ENCODE results near the gene STARD10.

The STARD10 gene

GRCh38 chr11:72735495-72736027 lies 58.3 kb downstream of the STARD10 start:
- Histone ChIP-seq H3K4me1 (peaks cover 51 to 99% (median 87%) of the 10 kb centered on the region in 10 experiments), H3K9ac (peak overlapping the region; percentile 71 to 88 (median 80); a peak in 21 of 22 replicates), H3K36me3 (peaks cover 0 to 49% (median 26%) of the 10 kb centered on the region in 11 experiments; a peak in 16 of 22 replicates), H3K4me2 (peak overlapping the region; percentile 71 to 100 (median 96); a peak in 21 of 22 replicates), H4K20me1 (peaks cover under 1 to 62% (median 9%) of the 10 kb centered on the region in 11 experiments; a peak in 14 of 22 replicates), H3K27me3 (no peaks in the 10 kb centered on the region), H3K27ac (peak overlapping the region; percentile 89 to 94 (median 93); a peak in 21 of 22 replicates), H3K9me3 (replicated peaks in 1 of 11) (no peaks in the 10 kb centered on the region; a peak in 2 of 22 replicates), H3K4me3 (peak overlapping the region in 4 of 10 experiments; percentile 57 to 71 (median 66); a peak in 7 of 20 replicates)
- no peak for TF ChIP-seq Cebpa-rat (IDR thresholded peaks at IDR 0.05)

- Histone ChIP-seq H3K4me2 (peak overlapping the region in 5 of 11 experiments; percentile 94 to 100 (median 99); a peak in 8 of 22 replicates), H4K20me1 (peaks cover 0 to 92% (median 2%) of the 10 kb centered on the region in 11 experiments; a peak in 11 of 22 replicates), H3K4me3 (no peak overlapping the region), H3K4me1 (peaks cover 32 to 99% (median 79%) of the 10 kb centered on the region in 10 experiments), H3K36me3 (peaks cover 0 to 77% (median 27%) of the 10 kb centered on the region in 11 experiments; a peak in 16 of 22 replicates), H3K9me3 (replicated peaks in 1 of 11) (no peaks in the 10 kb centered on the region; a peak in 2 of 22 replicates), H3K27ac (peak overlapping the region in 6 of 11 experiments; percentile 35 to 93 (median 52); a peak in 9 of 22 replicates), H3K27me3 (no peaks in the 10 kb centered on the region), H3K9ac (peak overlapping the region in 4 of 11 experiments; percentile 9 to 31 (median 22); a peak in 1 of 22 replicates)
- TF ChIP-seq Cebpa-rat (IDR thresholded peaks at IDR 0.05) = no peak
Observed at GRCh38 chr11:72732329-72732728, 61.5 kb downstream of the STARD10 start.

- Histone ChIP-seq H3K4me1 (peaks cover 22 to 97% (median 74%) of the 10 kb centered on the region in 10 experiments), H3K36me3 (peaks cover 0 to 91% (median 32%) of the 10 kb centered on the region in 11 experiments; a peak in 18 of 22 replicates), H3K27me3 (no peaks in the 10 kb centered on the region), H3K9me3 (replicated peaks in 1 of 11) (no peaks in the 10 kb centered on the region; a peak in 2 of 22 replicates), H3K9ac (no peak overlapping the region), H3K27ac (no peak overlapping the region), H4K20me1 (peaks cover 0 to 100% (median 6%) of the 10 kb centered on the region in 11 experiments; a peak in 11 of 22 replicates), H3K4me3 (no peak overlapping the region), H3K4me2 (peak overlapping the region in 5 of 11 experiments; percentile 17 to 82 (median 65); a peak in 7 of 22 replicates)
- no peak for TF ChIP-seq Cebpa-rat (IDR thresholded peaks at IDR 0.05)
Observed at GRCh38 chr11:72730737-72731136, 63.1 kb downstream of the STARD10 start.

- Histone ChIP-seq H3K9ac (peak overlapping the region in 1 of 11 experiments; percentile 45; a peak in 1 of 22 replicates), H4K20me1 (peaks cover 0 to 100% (median 6%) of the 10 kb centered on the region in 11 experiments; a peak in 11 of 22 replicates)
- no peak for TF ChIP-seq Cebpa-rat (IDR thresholded peaks at IDR 0.05)
Observed at GRCh38 chr11:72730243-72730642, 63.6 kb downstream of the STARD10 start.

GRCh38 chr11:72727521-72727920 lies 66.3 kb downstream of the STARD10 start:
- peak overlapping the region in 10 of 11 experiments; percentile 21 to 66 (median 50); a peak in 18 of 22 replicates for H3K27ac ChIP-seq
- no peaks in the 10 kb centered on the region for H3K27me3 ChIP-seq
- H4K20me1 ChIP-seq = peaks cover 0 to 100% (median 6%) of the 10 kb centered on the region in 11 experiments; a peak in 13 of 22 replicates
- no peak overlapping the region; a peak in 4 of 20 replicates for H3K4me3 ChIP-seq
- peaks cover 0 to 95% (median 58%) of the 10 kb centered on the region in 11 experiments; a peak in 18 of 22 replicates for H3K36me3 ChIP-seq
- peak overlapping the region; percentile 37 to 86 (median 72) for H3K4me2 ChIP-seq
- TF ChIP-seq Cebpa-rat (IDR thresholded peaks at IDR 0.05) = no peak
- H3K9ac ChIP-seq = peak overlapping the region; percentile 20 to 69 (median 41); a peak in 18 of 22 replicates
- H3K9me3 ChIP-seq (replicated peaks in 1 of 11) = no peaks in the 10 kb centered on the region; a peak in 2 of 22 replicates
- H3K4me1 ChIP-seq = peaks cover 34 to 97% (median 74%) of the 10 kb centered on the region in 10 experiments

More at GRCh38 chr11:72730243-72730642, 63.6 kb downstream of the STARD10 start:
- Histone ChIP-seq H3K4me2 (peak overlapping the region in 5 of 11 experiments; percentile 7 to 82 (median 65); a peak in 8 of 22 replicates), H3K4me3 (no peak overlapping the region), H3K36me3 (peaks cover 0 to 93% (median 35%) of the 10 kb centered on the region in 11 experiments; a peak in 18 of 22 replicates), H3K27ac (no peak overlapping the region), H3K27me3 (no peaks in the 10 kb centered on the region), H3K9me3 (replicated peaks in 1 of 11) (no peaks in the 10 kb centered on the region; a peak in 2 of 22 replicates), H3K4me1 (peaks cover 23 to 97% (median 74%) of the 10 kb centered on the region in 10 experiments)

GRCh38 chr11:72726266-72727220 lies 67.3 kb downstream of the STARD10 start:
- Histone ChIP-seq H3K9me3 (replicated peaks in 1 of 11) (no peaks in the 10 kb centered on the region; a peak in 2 of 22 replicates), H3K9ac (peak overlapping the region in 9 of 11 experiments; percentile 27 to 69 (median 42); a peak in 12 of 22 replicates), H3K4me1 (peaks cover 40 to 90% (median 77%) of the 10 kb centered on the region in 10 experiments), H3K4me2 (peak overlapping the region in 10 of 11 experiments; percentile 37 to 100 (median 80); a peak in 19 of 22 replicates), H3K27ac (peak overlapping the region in 9 of 11 experiments; percentile 34 to 90 (median 53); a peak in 16 of 22 replicates), H4K20me1 (peaks cover 0 to 96% (median 7%) of the 10 kb centered on the region in 11 experiments; a peak in 14 of 22 replicates), H3K4me3 (no peak overlapping the region), H3K36me3 (peaks cover 0 to 85% (median 48%) of the 10 kb centered on the region in 11 experiments; a peak in 18 of 22 replicates), H3K27me3 (no peaks in the 10 kb centered on the region)
- TF ChIP-seq Cebpa-rat (IDR thresholded peaks at IDR 0.05) = no peak

GRCh38 chr11:72725724-72726028 lies 68.2 kb downstream of the STARD10 start:
- Histone ChIP-seq H4K20me1 (peaks cover 6 to 96% (median 16%) of the 10 kb centered on the region in 11 experiments; a peak in 17 of 22 replicates), H3K27ac (peak overlapping the region in 9 of 11 experiments; percentile 0 to 90 (median 37); a peak in 13 of 22 replicates), H3K4me1 (peaks cover 48 to 90% (median 81%) of the 10 kb centered on the region in 10 experiments), H3K4me3 (no peak overlapping the region), H3K27me3 (no peaks in the 10 kb centered on the region), H3K36me3 (peaks cover 0 to 84% (median 39%) of the 10 kb centered on the region in 11 experiments; a peak in 17 of 22 replicates), H3K4me2 (peak overlapping the region in 10 of 11 experiments; percentile 11 to 100 (median 63); a peak in 15 of 22 replicates), H3K9me3 (replicated peaks in 1 of 11) (no peaks in the 10 kb centered on the region), H3K9ac (peak overlapping the region in 7 of 11 experiments; percentile 4 to 41 (median 15); a peak in 9 of 22 replicates)
- no peak for TF ChIP-seq Cebpa-rat (IDR thresholded peaks at IDR 0.05)
